Naive B cell (primary cell): ENCODE results near the gene NAV2. TPM values are rescaled to one million over a fixed set of nuclear protein-coding genes. Genes with fewer than 3 reads are reported as not detected.

Source experiments
- ATAC-seq, 2 donors: fragments of 150-1000 bp; cut with Tn5 transposase; 2 replicates each; pipeline ENCODE4 v1.10.0; 2021; ENCODE audit warnings: low read depth in 2 of 2, mild to moderate bottlenecking in 2 of 2, moderate library complexity in 2 of 2
- DNase-seq: peaks from one replicate; pipeline ENCODE4 v3.0.0; 2022
- H3K27ac Mint-ChIP-seq, 6 donors: one replicate each; pipeline ENCODE4 v1.8.0; 2020 to 2022; ENCODE audit warnings: mild to moderate bottlenecking in 6 of 6, mixed read lengths in 6 of 6, moderate library complexity in 5 of 6, inconsistent platforms in 2 of 6
- H3K27me3 Mint-ChIP-seq, 3 donors: one replicate each; pipeline ENCODE4 v1.8.0; 2021 to 2022; ENCODE audit warnings: mixed read lengths in 3 of 3, mild to moderate bottlenecking in 1 of 3
- H3K36me3 Mint-ChIP-seq, 2 donors: one replicate each; pipeline ENCODE4 v1.8.0; 2020 to 2022; ENCODE audit warnings: mixed read lengths in 2 of 2, inconsistent platforms in 1 of 2, mild to moderate bottlenecking in 1 of 2
- H3K4me1 Mint-ChIP-seq, 3 donors: one replicate each; pipeline ENCODE4 v1.8.0; 2020 to 2022; ENCODE audit warnings: mixed read lengths in 3 of 3, inconsistent platforms in 1 of 3, mild to moderate bottlenecking in 1 of 3, moderate library complexity in 1 of 3
- H3K4me3 Mint-ChIP-seq, 8 donors: one replicate each; pipeline ENCODE4 v1.8.0; 2020 to 2022; ENCODE audit warnings: mild to moderate bottlenecking in 8 of 8, mixed read lengths in 8 of 8, moderate library complexity in 8 of 8, inconsistent platforms in 2 of 8
- H3K9me3 Mint-ChIP-seq, 7 donors: one replicate each; pipeline ENCODE4 v1.8.0; 2020 to 2022; ENCODE audit warnings: mixed read lengths in 7 of 7, mild to moderate bottlenecking in 5 of 7, inconsistent platforms in 2 of 7, moderate library complexity in 1 of 7
- polyA plus RNA-seq, 6 donors: library from polyadenylated mRNA; unstranded; fragments of 300-500 nt; fragmentation: Illumina TruSeq; gene quantifications; one replicate each; pipeline ENCODE4 v1.2.3, GENCODE V29; 2021; ENCODE audit warnings: low read depth in 6 of 6

Gene NAV2
- polyA plus RNA-seq, 6 donors from 2014 or later: 0.90 to 3.2 (median 0.94) TPM; not detected in 3

DNA sequence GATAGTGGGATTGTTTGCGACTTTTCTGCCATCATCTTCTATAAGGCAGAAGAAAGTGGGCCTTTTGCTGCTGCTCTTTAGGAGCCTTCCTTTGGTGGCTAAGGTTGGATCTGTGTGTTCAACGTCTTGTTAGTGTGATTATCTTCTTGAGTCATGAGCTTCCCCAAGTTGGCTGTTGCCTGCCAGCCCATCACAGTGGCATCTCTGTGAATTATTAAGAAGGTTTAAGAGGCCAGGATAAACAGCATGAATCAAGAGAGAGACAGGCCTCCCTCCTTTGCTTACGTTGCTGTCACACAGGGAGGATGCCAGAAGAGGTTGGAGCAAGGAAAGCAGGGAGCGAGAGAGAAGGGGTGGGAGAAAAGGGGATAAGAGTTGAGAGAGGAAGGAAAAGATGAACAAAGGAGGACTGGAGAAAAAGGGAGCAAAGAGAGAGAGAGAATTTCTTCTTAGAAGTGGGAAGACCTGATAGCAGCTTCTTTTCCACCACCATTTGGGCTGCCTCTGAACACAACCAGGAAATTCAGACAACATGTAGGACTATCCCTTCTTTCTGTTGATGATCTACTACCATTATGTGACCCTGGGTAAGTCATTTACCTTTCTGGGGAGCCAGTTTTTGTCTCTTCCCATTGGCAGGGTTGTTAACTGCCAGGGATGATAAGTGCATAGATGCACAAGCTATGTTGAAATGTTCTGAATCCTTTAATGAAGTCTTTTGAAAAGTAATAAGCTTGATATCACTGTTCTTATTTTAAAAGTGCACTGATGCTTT is 126.5 kb downstream of the NAV2 start:
- no peak overlapping the region for H3K4me3 Mint-ChIP-seq
- peaks cover 6 to 7% of the 10 kb centered on the region in 2 donors for H3K36me3 Mint-ChIP-seq
- H3K9me3 Mint-ChIP-seq: peaks cover 0 to 4% (median under 1%) of the 10 kb centered on the region in 7 donors
- peak overlapping the region in 1 of 6 donors; percentile 43 for H3K27ac Mint-ChIP-seq
- ATAC-seq (no peak), DNase-seq (no peak)
- H3K4me1 Mint-ChIP-seq: no peaks in the 10 kb centered on the region
- no peaks in the 10 kb centered on the region for H3K27me3 Mint-ChIP-seq

DNA sequence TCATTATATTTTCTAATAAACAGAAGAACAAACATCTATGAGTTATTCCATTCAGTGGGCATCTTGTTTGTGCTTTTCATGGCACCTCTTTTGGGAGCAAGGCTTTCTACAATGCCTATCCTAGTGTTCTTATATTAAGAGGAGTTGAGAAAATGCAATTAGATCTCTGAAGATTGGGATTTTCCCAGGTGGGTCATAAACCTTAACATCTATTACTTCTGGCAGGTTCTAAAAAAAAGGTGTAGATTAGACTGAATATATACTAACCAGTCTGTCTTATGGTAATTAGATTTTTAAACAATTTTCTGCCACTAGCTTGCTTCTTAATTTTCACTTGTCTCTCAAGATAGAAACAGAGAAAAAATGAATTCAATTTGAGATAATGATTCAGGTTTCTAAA is 128.3 kb downstream of the NAV2 start:
- Mint-ChIP-seq H3K9me3 (peaks cover 0 to 4% (median 0%) of the 10 kb centered on the region in 7 donors), H3K36me3 (peaks cover 6 to 7% of the 10 kb centered on the region in 2 donors), H3K4me3 (no peak overlapping the region), H3K27me3 (peaks cover 0 to 9% (median 4%) of the 10 kb centered on the region in 3 donors), H3K4me1 (no peaks in the 10 kb centered on the region), H3K27ac (no peak overlapping the region)
- ATAC-seq: no peak
- DNase-seq: no peak

DNA sequence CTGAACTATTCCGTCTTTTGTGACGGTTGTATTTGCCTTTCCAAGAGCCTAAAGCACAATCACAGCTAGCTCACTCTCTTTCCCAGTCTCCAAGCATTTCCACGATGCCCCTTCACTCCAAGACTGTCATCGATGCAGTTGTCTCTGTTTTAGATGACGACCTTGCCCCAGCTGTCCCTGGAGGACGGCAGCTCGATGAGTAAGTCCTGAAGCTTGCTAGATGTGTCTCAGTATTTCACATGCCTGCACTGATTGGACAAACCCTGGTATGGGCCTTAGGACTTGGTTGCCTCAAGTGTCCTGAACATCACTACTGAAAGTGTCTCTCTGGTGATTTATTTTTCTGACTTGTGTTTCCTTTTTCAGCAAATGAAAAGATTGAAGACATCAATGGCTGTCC is 129.9 kb downstream of the NAV2 start:
- H3K36me3 Mint-ChIP-seq: peaks cover 0 to 4% of the 10 kb centered on the region in 2 donors
- H3K9me3 Mint-ChIP-seq: peaks cover 0 to 4% (median 0%) of the 10 kb centered on the region in 7 donors
- H3K27me3 Mint-ChIP-seq: peaks cover 0 to 9% (median 4%) of the 10 kb centered on the region in 3 donors
- ATAC-seq (no peak), DNase-seq (no peak)
- H3K4me1 Mint-ChIP-seq: no peaks in the 10 kb centered on the region
- no peak overlapping the region for H3K4me3 Mint-ChIP-seq
- H3K27ac Mint-ChIP-seq: no peak overlapping the region

DNA sequence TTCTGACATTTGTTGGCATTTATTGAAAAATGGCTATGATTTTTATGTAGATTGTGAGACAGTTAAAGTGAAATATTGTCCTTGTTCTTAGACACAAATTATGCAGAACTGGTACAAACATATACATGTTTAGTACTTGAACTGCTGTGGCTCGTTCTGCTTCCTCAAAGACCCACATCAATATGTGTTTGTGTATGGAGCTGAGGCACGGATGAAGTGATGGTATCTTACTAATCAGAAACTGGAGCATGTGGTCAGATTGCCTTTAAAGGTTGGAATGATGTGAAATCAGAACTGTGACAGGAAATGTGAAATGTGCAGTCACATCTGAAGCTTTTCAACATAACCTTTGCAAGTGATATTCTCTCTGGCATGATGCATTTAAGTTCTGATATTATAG is 130.4 kb downstream of the NAV2 start:
- Mint-ChIP-seq H3K36me3 (peaks cover 0 to 3% of the 10 kb centered on the region in 2 donors), H3K4me3 (no peak overlapping the region), H3K9me3 (peaks cover 0 to 4% (median 0%) of the 10 kb centered on the region in 7 donors), H3K4me1 (no peaks in the 10 kb centered on the region), H3K27me3 (peaks cover 0 to 9% (median 4%) of the 10 kb centered on the region in 3 donors), H3K27ac (no peak overlapping the region)
- ATAC-seq (no peak), DNase-seq (no peak)

DNA sequence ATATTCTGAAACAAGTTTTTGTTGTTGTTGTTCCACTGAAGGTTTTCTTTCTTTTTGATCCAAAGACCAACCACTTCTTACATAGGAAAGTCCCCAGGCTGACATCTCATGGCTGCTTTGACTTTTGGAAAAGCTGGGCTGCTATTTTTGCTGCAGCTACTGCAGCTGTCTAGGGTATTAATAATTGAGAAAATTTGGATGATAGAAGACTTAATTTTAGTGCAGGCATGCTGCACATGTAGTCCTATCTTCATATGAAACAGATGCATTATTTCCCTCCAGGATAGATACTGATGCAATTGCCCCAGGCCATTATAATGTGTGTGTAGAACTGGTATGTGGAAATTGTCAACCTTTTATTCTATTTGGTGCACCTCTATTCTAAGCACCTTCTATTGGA is 131.4 kb downstream of the NAV2 start:
- Mint-ChIP-seq H3K27me3 (peaks cover 0 to 9% (median 4%) of the 10 kb centered on the region in 3 donors), H3K4me1 (no peaks in the 10 kb centered on the region), H3K27ac (peak overlapping the region in 1 of 6 donors; percentile 34), H3K4me3 (no peak overlapping the region), H3K36me3 (no peaks in the 10 kb centered on the region), H3K9me3 (no peaks in the 10 kb centered on the region)
- DNase-seq (no peak), ATAC-seq (no peak)

DNA sequence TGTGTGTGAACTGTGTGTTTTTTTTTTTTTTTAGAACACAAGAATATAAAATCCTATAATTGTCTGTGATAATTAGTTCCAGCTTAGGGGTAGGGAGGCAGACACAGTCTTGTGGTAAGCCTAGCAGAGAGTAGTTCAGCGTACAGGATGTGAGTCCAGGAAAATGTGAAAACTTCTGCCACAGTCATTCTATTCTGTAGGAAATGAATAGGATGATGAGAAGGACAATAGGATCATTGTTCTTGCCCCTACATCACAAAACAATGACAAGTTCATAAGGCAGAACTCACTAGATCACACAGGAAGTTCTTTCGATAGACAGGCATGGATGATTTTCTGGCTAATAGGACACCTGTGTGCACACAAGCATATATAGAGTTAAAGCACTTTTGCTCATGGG is 132.2 kb downstream of the NAV2 start:
- H3K36me3 Mint-ChIP-seq: no peaks in the 10 kb centered on the region
- H3K27me3 Mint-ChIP-seq: peaks cover 0 to 9% (median 4%) of the 10 kb centered on the region in 3 donors
- no peak overlapping the region for H3K27ac Mint-ChIP-seq
- H3K4me1 Mint-ChIP-seq: no peaks in the 10 kb centered on the region
- H3K9me3 Mint-ChIP-seq: no peaks in the 10 kb centered on the region
- no peak overlapping the region for H3K4me3 Mint-ChIP-seq
- no peak for ATAC-seq
- DNase-seq: no peak

DNA sequence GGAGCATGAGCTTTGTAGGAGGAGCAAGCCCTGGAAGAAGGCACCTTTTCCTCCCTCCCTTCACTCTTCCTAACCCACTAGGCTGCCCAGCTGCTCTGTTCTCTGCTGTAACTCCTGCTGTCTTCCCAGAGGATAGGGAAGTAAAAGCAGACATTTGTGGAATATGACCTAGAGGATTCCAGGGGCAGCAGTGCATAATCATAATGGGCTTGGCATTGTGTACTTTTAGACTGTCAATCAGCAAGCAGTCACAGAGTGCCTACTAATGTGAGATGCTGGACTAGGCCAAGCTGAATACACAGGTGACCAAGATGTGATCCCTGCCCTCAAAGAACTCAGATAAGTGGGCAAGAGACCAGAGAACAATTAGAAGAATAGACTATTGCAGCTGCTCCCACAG is 133.0 kb downstream of the NAV2 start:
- ATAC-seq (no peak), DNase-seq (no peak)
- no peak overlapping the region for H3K4me3 Mint-ChIP-seq
- H3K4me1 Mint-ChIP-seq: no peaks in the 10 kb centered on the region
- H3K27me3 Mint-ChIP-seq: peaks cover 0 to 9% (median 4%) of the 10 kb centered on the region in 3 donors
- H3K9me3 Mint-ChIP-seq: no peaks in the 10 kb centered on the region
- H3K36me3 Mint-ChIP-seq: no peaks in the 10 kb centered on the region
- H3K27ac Mint-ChIP-seq: no peak overlapping the region

DNA sequence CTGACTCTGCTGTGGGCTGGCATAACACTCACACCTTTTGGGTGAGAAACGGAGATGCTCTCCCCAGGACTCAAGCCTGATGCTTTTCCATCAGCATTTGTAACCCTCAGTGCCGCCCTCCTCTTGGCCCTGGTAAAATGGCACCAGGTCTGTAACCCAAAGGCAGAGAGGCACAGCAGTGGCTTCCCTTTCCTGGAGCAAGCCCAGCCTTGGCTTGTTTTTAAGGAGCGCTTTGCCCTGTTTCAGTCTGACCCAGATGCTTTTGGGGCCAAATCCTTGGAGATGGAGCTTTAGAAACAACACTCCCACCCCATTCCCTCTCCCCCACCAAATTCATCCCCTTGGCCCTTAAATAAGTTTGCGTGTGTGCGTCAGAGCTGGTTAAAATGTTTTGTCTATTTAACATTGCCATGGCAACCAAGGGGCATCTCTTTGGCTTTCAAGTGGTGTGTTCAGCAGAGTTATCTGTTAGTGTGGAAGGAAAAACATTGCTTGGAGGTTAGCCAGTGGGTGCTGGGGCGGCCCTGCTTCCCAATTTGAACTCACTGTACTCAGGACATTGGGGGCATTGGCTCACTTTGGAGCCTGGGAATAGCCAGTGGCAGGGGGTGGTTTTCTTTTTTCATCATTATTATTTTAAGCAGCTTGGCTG is 134.1 kb downstream of the NAV2 start:
- ATAC-seq (no peak), DNase-seq (no peak)
- H3K4me1 Mint-ChIP-seq: no peaks in the 10 kb centered on the region
- H3K4me3 Mint-ChIP-seq: no peak overlapping the region
- H3K27me3 Mint-ChIP-seq: peaks cover 0 to 9% (median 4%) of the 10 kb centered on the region in 3 donors
- H3K9me3 Mint-ChIP-seq: peaks cover 0 to 4% (median 2%) of the 10 kb centered on the region in 7 donors
- peaks cover 3 to 5% of the 10 kb centered on the region in 2 donors for H3K36me3 Mint-ChIP-seq
- no peak overlapping the region for H3K27ac Mint-ChIP-seq

DNA sequence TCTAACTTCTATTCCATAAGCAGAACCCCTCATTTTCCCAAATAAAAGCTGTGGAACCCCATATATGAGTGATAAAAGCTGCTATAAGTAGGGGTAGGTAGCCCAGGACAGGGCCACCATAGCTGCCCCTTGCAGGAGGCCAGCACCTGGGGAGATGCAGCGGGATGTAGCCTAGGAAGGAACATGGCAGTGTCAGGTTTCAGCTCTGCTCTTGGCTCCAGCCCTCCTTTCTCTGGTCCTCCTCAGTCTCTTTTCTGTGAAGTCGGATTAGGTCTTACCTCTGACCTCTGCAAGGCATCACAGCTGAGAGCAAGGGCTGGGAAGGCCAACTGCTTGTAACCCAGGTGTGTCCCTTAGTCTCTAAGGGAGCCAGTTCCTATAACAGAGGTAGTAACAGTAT is 135.6 kb downstream of the NAV2 start:
- DNase-seq: no peak
- H3K36me3 Mint-ChIP-seq: peaks cover 5 to 8% of the 10 kb centered on the region in 2 donors
- ATAC-seq: no peak
- peaks cover 0 to 9% (median 4%) of the 10 kb centered on the region in 3 donors for H3K27me3 Mint-ChIP-seq
- H3K4me3 Mint-ChIP-seq: no peak overlapping the region
- H3K27ac Mint-ChIP-seq: no peak overlapping the region
- H3K9me3 Mint-ChIP-seq: peaks cover 0 to 6% (median 3%) of the 10 kb centered on the region in 7 donors
- no peaks in the 10 kb centered on the region for H3K4me1 Mint-ChIP-seq

DNA sequence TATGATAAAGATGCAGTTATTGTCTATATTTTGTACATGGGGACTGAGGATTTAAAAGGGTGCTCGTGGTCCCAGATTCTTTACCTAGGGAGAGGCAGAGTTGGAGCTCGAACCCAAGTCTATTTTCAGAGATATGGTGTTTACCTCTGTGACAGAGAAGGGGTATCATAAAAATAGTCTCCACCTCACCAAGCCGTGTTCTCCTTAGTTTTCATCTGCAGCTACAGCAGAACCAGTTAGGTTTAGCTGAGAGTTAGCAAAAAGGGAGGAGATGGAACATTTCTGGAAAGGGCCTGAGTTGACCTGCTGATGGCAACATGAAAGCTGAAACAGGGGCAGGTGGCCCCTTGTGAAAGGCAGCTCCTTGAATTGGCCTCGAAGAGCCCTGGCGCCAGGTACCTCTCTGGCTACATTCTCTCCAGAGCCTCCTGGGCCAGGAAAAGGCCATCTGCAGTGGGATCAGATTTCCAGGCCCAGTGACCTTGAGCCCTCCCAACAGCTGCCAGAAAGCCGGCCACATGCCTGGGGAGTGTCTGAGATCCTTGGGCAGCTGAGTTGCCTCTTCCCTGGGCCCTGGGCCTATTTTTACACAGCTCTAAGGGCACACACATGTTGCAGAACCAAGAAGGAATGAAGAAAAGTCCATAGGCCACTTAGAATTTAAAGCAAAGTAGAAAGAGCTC is 136.6 kb downstream of the NAV2 start:
- H3K36me3 Mint-ChIP-seq: peaks cover 5 to 8% of the 10 kb centered on the region in 2 donors
- H3K27ac Mint-ChIP-seq: no peak overlapping the region
- peaks cover 0 to 9% (median 4%) of the 10 kb centered on the region in 3 donors for H3K27me3 Mint-ChIP-seq

DNA sequence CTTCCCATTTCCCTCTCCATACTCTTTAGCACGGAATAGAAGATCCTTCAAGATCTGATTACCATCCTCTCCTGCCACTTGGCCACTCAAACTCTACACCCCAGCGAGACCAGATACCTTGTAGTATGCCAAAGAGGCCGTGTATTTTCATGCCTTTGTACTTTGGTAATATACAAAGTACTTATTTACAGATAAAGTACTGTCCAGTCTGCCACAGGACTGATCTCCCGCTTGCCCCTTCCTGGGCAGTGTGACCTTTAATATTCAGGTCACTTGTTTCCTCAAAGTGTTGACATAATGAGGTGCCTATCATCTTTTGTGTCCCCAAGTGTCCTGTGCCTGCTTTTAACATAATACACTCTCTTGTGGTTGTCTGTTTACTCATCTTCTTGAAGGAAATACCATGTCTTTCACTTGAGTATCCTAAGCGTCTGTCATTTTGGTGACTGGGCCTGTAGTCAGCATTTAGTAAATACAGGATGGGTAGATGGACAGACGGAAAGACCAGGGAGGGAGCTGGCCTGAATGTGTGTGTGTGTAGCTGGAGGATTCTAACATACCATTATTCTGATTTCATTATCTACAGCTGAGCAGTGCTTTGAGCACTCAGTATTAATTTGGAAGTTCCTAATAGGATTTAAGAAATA is 137.4 kb downstream of the NAV2 start:
- H3K27ac Mint-ChIP-seq: no peak overlapping the region
- H3K4me3 Mint-ChIP-seq: no peak overlapping the region
- H3K36me3 Mint-ChIP-seq: peaks cover 5 to 8% of the 10 kb centered on the region in 2 donors
- DNase-seq: no peak
- peaks cover 0 to 6% (median 3%) of the 10 kb centered on the region in 7 donors for H3K9me3 Mint-ChIP-seq
- H3K27me3 Mint-ChIP-seq: peaks cover 0 to 4% (median 2%) of the 10 kb centered on the region in 3 donors
- no peak for ATAC-seq
- no peaks in the 10 kb centered on the region for H3K4me1 Mint-ChIP-seq

More for the DNA sequence above, 136.6 kb downstream of the NAV2 start:
- no peak for ATAC-seq
- no peak for DNase-seq
- Mint-ChIP-seq H3K4me1 (no peaks in the 10 kb centered on the region), H3K9me3 (peaks cover 0 to 6% (median 3%) of the 10 kb centered on the region in 7 donors), H3K4me3 (no peak overlapping the region)

DNA sequence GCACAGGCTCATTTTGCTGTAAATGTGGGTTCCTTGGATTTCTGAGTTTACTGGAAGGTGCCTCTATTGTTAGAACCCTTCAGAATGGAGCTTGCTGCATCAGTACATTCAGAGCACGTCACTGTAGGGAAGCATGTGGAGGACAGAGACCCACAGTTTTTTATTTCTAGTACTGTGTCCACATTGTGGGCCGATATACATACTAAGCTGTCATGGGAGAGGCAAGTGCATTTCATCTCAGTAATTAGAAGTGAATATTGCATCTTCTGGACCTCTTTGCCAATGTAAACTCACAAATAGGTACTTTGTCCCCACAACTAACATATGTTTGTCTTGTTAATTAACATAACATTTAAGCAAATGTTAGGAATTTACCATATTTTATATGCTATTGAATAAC is 139.7 kb downstream of the NAV2 start:
- H3K9me3 Mint-ChIP-seq: peaks cover 0 to 6% (median 3%) of the 10 kb centered on the region in 7 donors
- H3K27me3 Mint-ChIP-seq: peaks cover 0 to 4% (median 0%) of the 10 kb centered on the region in 3 donors
- DNase-seq (no peak), ATAC-seq (no peak)
- H3K27ac Mint-ChIP-seq: no peak overlapping the region
- H3K36me3 Mint-ChIP-seq: peaks cover 5 to 8% of the 10 kb centered on the region in 2 donors
- no peaks in the 10 kb centered on the region for H3K4me1 Mint-ChIP-seq
- no peak overlapping the region for H3K4me3 Mint-ChIP-seq

DNA sequence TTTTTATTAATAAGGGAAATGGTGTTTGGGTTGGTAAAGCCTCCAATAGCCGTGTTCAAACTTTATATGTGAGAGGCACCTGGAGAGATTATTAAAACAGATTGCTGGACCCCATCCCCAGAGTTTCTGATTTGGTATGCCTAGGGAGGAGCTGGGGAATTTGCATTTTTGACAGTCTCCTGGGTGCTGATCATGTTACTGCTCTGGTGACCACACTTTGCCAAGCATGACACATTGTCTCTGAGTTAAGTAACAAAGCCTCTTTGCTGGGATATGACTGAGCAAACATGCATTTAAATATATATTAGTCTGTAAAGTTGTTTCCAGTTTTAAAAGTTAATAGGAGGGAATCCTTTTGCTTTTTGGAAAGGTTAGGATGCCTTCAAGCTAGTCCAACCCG is 140.4 kb downstream of the NAV2 start:
- Mint-ChIP-seq H3K4me3 (no peak overlapping the region), H3K36me3 (peaks cover 5 to 8% of the 10 kb centered on the region in 2 donors), H3K4me1 (no peaks in the 10 kb centered on the region), H3K27ac (no peak overlapping the region), H3K9me3 (peaks cover 0 to 6% (median 3%) of the 10 kb centered on the region in 7 donors), H3K27me3 (peaks cover 0 to 4% (median 0%) of the 10 kb centered on the region in 3 donors)
- ATAC-seq (no peak), DNase-seq (no peak)
